ENCODE results near the gene SH3BP2. TPM values are rescaled to one million over a fixed set of nuclear protein-coding genes. Genes with fewer than 3 reads are reported as not detected.

Gene SH3BP2
- total RNA-seq, 1 donor from 2014 or later: 39.1 TPM

GRCh38 chr4:2797545-2798305 is 4.8 kb downstream of the SH3BP2 start:
- Mint-ChIP-seq H3K36me3 (ENCODE audit: low read depth) (no peaks in the 10 kb centered on the region), H3K4me1 (peaks cover 19% of the 10 kb centered on the region), H3K4me3 (no peak overlapping the region), H3K27me3 (ENCODE audit: low read depth) (peaks cover 13% of the 10 kb centered on the region), H3K9me3 (no peaks in the 10 kb centered on the region), H3K27ac (ENCODE audit: unreplicated experiment) (no peak overlapping the region)
- no peak for DNase-seq (ENCODE audit: low read depth, low spot score)
- TF ChIP-seq CTCF (conservative IDR thresholded peaks at IDR 0.05): no peak

- Mint-ChIP-seq H3K9me3 (no peaks in the 10 kb centered on the region), H3K36me3 (ENCODE audit: low read depth) (no peaks in the 10 kb centered on the region), H3K27ac (ENCODE audit: unreplicated experiment) (no peak overlapping the region), H3K4me1 (peaks cover 19% of the 10 kb centered on the region), H3K4me3 (no peak overlapping the region), H3K27me3 (ENCODE audit: low read depth) (peaks cover 11% of the 10 kb centered on the region)
- TF ChIP-seq CTCF (conservative IDR thresholded peaks at IDR 0.05): no peak
- DNase-seq (ENCODE audit: low read depth, low spot score): no peak
These were observed 5.7 kb downstream of the SH3BP2 start for GRCh38 chr4:2798399-2799223.

- Mint-ChIP-seq H3K27ac (ENCODE audit: unreplicated experiment) (no peak overlapping the region), H3K4me3 (no peak overlapping the region), H3K9me3 (no peaks in the 10 kb centered on the region), H3K27me3 (ENCODE audit: low read depth) (peaks cover 4% of the 10 kb centered on the region), H3K36me3 (ENCODE audit: low read depth) (no peaks in the 10 kb centered on the region), H3K4me1 (peaks cover 19% of the 10 kb centered on the region)
- TF ChIP-seq CTCF (conservative IDR thresholded peaks at IDR 0.05): no peak
- no peak for DNase-seq (ENCODE audit: low read depth, low spot score)
These were observed 6.5 kb downstream of the SH3BP2 start for GRCh38 chr4:2799224-2799911.

- H3K9me3 Mint-ChIP-seq: no peaks in the 10 kb centered on the region
- peaks cover 13% of the 10 kb centered on the region for H3K4me1 Mint-ChIP-seq
- H3K27ac Mint-ChIP-seq (ENCODE audit: unreplicated experiment): peak overlapping the region; percentile 50
- no peak for DNase-seq (ENCODE audit: low read depth, low spot score)
- no peaks in the 10 kb centered on the region for H3K36me3 Mint-ChIP-seq (ENCODE audit: low read depth)
- H3K4me3 Mint-ChIP-seq: no peak overlapping the region
- TF ChIP-seq CTCF (conservative IDR thresholded peaks at IDR 0.05): no peak
- H3K27me3 Mint-ChIP-seq (ENCODE audit: low read depth): no peaks in the 10 kb centered on the region
These were observed 7.2 kb downstream of the SH3BP2 start for GRCh38 chr4:2799971-2800690.
